GF-D8 (cell line): ENCODE measurements around the gene ANO9.

Source experiments
- DNase-seq: peaks from one replicate; lab custom pipeline; 2025; lab: John Stamatoyannopoulos, UW

Gene ANO9, protein sequence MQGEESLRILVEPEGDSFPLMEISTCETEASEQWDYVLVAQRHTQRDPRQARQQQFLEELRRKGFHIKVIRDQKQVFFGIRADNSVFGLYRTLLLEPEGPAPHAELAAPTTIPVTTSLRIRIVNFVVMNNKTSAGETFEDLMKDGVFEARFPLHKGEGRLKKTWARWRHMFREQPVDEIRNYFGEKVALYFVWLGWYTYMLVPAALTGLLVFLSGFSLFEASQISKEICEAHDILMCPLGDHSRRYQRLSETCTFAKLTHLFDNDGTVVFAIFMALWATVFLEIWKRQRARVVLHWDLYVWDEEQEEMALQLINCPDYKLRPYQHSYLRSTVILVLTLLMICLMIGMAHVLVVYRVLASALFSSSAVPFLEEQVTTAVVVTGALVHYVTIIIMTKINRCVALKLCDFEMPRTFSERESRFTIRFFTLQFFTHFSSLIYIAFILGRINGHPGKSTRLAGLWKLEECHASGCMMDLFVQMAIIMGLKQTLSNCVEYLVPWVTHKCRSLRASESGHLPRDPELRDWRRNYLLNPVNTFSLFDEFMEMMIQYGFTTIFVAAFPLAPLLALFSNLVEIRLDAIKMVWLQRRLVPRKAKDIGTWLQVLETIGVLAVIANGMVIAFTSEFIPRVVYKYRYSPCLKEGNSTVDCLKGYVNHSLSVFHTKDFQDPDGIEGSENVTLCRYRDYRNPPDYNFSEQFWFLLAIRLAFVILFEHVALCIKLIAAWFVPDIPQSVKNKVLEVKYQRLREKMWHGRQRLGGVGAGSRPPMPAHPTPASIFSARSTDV

DNA sequence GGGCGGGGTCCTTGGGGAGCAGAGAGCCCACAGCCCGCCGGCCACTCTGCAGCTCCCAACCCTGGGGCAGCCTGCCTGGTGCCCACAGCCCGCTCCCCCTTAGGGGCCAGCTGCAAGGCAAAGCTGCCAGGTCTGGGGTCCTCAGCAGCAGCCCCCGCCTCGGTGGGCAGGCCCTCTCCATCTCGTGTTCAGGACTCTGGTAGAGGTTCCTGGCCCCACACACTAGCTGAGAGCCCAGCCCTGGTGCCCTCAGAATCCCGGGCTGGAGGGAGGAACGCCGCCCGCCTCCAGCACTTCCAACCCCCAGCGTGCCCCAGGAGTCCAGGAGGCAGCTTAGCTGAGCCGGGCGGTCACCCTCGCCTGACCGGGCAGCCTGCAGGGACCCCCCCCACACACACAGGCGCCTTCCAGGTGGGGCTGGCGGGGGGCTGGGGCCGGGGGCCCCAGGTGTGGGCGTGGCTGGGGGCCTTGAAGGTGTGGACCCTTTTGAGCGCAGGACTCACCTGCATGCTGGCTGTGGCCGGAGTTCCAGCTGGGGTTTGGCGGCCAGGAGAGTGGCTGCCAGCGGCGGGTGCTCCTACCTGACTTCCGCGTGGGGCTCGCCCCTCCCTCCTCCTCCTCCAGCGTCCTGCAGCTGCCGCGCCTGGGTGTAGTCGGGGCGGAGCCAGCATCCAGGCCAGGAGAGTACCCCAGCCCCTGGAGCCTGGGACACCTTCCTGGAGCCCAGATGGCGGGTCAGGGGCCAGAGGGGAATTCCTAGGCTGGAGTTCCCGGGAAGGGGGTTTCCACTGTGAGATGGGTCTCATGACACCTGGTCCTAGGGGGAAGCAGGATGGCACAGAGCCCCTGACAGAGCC lies at the start of gene ANO9:
ANO9 (minus strand) TSS at position 594 of the 857 bp plus-strand sequence; CDS start at position 509, 85 bp downstream.
- DNase-seq = no peak

GRCh38 chr11:491358-491757 lies 49.5 kb upstream of the ANO9 start:
- DNase-seq = no peak

DNA sequence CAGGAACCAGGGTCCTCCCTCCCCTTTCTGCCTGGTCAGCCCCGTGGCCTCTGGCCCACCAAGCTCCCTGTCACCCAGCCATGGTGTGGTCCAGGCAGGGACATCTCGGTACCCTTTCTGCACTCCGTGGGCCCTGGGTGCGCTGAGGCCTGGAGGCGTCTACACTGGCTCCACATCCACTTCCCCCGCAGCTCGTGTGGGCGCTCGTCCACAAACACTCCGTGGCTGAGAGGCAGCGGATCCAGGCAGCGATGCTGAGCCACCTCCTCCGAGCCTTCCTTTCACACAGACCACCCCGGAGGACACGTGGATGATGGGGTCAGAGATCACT lies 49.1 kb upstream of the ANO9 start:
- no peak for DNase-seq

GRCh38 chr11:490186-490929 lies 48.5 kb upstream of the ANO9 start:
- no peak for DNase-seq

DNA sequence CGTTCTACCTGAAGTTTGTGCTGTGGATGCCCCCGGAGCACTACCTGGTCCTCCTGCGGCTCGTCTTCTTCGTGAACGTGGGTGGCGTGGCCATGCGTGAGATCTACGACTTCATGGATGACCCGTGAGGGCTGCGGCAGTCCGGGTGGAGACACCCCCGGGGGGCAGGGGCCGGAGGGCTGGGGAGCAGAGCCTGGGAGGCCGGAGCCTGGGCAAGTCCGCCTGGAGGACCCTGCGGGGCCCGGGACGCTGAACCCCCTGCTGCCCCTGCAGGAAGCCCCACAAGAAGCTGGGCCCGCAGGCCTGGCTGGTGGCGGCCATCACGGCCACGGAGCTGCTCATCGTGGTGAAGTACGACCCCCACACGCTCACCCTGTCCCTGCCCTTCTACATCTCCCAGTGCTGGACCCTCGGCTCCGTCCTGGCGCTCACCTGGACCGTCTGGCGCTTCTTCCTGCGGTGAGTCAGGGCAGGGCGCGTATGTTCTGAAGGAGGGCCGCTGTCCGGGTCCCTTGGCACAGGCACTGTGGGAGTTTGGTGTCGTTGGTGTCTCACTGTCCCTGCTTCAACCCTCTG lies 47.9 kb upstream of the ANO9 start:
- no peak for DNase-seq

DNA sequence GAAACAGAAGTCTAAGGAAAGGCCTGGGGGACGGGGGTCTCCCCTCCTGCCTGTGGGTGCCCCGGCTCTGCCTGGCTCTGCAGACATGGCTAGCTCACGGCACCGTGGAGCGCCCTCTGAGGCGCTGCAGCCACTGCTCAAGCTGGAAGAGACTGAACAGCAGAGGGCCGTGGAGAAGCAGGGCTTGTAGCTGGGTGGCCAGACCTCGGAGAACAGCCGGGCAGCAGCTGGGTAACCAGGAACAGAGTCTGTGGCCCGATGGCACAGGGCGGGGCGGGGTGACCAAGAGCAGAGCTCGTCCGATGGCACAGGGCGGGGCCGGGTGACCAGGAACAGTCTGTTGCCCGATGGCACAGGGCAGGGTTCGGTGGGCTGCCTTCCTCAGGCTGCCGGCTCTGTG lies 47.2 kb upstream of the ANO9 start:
- DNase-seq = no peak

DNA sequence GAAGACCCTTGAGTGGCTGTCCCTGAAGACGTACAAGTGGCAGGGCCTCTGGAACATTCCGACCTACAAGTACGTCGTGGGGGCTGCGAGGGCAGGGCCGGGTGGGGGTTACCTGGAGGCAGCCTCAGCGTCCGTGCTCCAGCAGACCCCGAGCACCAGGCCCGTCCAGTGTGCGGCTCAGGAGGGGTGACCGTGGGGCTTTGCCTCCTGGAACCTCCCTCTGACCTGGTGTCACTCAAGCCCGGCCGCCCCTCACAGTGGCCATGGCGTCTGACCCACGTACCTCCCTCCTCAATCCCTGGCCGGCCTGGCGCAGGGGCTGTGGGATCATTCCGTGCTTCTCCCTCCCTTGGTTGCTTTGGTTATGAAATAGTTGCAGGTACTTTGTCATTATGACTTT lies 46.8 kb upstream of the ANO9 start:
- DNase-seq = no peak

DNA sequence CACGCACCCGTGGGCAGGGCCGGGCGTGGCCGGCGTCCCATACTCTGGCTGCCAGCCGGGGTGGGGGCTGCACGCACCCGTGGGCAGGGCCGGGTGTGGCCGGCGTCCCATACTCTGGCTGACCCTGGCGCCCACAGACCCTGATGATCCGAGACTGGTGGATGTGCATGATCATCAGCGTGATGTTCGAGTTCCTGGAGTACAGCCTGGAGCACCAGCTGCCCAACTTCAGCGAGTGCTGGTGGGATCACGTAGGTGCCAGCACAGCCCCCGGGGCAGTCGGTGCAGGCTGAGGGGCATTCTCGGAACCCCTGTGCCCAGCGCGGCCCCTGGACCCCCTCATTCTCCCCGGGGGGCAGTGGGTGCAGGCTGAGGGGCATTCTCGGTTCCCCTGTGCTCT lies 46.3 kb upstream of the ANO9 start:
- DNase-seq = no peak

GRCh38 chr11:487571-488021 lies 45.8 kb upstream of the ANO9 start:
- DNase-seq = no peak

GRCh38 chr11:486189-486588 lies 44.4 kb upstream of the ANO9 start:
- no peak for DNase-seq

GRCh38 chr11:484616-485015 lies 42.8 kb upstream of the ANO9 start:
- DNase-seq = no peak

- DNase-seq = no peak
These were observed 37.5 kb upstream of the ANO9 start for GRCh38 chr11:479311-479710.

DNA sequence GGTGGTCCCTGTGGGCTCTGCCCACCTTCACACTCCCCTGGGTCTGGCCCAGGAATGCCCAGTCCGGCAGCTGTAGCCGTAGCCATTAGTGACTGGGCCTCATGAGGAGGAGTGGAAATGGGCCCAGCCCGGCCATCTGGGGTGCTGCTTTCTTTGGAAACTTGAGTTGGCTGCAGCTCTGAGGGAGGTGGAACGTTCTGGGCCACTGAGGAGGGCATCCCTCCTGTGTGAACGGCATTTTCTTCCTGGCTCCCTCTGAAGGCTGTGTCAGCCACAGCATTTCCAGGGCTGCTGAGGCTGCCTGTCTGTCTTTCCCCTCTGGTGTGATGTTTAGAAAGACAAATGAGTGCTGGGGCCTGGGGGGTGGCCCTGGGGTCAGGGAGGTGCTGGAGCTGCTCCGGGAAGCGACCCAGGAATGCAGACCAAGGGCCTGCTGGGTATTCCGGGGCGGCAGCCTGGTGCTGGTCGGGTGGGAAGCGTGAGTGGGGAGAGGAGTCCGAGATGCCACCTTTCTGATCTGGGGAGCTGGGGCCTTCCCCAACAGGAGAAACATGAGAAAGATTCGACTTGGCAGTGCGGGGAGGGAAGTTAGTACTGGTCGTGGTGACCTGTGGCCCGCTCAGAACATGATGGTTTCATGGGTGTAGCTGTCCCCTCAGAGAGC lies 35.4 kb upstream of the ANO9 start:
- DNase-seq = no peak

DNA sequence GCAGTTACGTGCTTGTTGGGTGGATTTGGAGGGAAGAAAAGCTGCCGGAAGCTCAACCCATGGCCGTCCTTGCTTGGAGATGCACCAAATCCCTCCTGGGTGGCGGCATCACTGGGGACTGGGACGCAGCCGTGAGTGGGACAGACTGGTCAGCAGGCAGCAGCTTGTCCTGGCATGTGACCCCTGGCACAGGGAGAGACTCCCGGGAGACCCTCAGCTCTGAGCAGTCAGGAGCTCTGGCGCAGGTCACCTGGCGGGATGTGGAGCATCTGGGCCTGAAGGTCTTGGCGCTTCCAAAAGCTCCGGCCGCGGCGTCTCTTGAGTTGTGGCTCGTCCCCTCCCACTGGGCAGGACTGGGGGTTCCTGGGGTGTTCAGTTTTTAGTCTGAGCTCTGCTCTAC lies 34.6 kb upstream of the ANO9 start:
- no peak for DNase-seq

DNA sequence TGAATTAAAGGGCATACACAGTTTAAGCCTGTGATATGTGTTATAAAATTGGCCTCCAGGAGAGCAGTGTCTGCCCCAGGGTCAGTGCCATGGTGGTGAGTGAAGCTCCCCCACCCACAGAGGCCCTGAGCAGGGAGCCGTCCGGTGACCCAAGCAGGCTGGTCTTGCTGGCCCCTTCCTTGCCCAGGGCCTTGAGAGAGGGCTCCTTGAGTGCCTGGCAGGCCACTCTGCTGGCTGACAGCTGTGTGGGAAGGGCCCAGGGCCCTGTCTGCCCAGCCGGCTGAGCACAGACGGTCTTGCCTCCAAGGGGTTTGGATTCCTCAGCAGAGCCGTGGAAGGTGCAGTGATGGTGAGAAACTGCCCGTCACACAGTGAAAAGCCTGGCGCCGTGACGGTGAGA lies 34.1 kb upstream of the ANO9 start:
- no peak for DNase-seq

DNA sequence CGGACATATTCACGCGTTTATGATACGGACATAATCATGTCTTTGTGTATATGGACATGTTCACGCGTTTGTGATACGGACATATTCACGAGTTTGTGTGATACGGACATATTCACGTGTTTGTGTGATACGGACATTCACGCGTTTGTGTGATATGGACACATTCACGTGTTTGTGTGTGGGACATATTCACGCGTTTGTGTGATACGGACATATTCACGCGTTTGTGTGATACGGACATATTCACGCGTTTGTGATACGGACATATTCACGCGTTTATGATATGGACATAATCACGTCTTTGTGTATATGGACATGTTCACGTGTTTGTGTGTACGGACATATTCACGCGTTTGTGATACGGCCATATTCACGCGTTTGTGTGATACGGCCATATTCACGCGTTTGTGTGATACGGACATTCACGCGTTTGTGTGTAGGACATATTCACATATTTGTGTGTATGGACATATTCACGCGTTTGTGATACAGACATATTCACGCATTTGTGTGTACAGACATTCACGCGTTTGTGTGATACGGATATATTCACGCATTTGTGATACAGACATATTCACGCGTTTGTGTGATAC lies 33.2 kb upstream of the ANO9 start:
- DNase-seq = no peak

DNA sequence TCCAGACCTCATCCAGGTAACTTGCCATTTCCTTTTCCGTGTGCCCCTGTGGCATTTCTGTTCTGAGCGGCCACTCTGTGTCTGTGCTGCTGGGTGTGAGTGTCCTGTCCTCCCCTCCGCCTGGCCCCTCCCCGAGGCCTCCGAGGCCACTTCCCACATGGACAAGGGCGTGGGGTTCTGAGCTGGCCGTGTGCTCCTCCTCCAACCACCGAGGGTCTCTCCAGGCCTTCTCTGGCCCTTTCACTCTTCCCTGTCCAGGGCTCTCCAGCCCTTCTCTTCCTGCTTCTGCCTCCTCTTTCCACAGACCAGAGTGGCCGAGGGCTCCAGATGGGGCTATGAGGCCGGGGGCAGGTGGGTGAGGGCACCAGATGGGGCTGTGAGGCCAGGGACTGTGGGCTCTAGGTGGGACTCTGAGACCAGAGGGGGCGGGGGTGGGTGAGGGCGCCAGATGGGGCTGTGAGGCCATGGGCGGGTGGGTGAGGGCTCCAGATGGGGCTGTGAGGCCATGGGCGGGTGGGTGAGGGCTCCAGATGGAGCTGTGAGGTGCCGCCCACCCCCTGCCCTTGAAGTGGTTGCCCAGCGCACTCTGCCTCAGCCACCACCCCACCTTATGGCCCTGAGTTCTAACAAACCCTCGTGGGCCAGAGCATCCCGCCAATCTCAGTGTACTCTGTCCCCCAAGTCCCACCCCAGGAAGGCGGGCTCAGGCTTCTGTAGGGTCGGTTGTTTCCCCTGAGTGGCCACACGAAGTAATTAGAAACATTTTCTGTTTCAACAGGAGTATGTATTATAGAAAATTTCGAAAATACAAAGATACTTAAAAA lies 32.4 kb upstream of the ANO9 start:
- no peak for DNase-seq

DNA sequence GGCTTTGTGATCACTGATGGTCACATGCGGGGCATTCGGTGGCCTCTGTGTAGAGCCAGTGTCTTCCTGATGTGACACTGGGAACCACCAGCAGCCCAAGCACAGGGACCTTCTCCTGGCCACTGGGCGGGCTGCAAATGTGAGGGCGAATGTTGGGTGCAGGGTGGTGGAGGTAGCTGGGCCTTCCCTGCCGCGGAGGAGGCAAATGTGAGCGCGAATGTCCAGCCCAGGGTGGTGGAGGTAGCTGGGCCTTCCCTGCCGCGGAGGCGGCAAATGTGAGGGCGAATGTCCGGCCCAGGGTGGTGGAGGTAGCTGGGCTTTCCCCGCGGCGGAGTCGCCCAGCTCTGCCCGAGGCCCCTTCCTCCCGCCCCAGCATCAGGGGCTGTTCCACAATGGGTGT lies 31.6 kb upstream of the ANO9 start:
- no peak for DNase-seq

DNA sequence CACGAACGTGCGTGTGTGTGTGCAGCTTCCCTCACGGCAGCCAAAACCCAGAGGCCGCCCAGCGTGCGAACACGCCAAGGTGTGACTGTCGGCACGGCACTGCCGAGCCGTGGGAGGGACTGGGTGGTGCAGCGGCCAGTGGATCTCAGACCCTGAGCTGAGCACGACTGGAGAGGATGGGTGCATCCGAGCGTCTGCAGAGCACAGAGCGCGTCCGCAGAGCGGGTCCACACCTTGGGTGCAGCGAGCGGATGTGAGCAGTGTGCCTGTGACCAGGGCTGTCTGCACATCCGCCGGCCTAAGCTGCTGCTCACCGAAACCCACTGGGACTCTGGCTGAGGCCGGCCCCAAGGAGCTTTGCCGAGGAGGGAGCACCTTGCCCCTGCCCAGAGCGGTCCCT lies 31.0 kb upstream of the ANO9 start:
- DNase-seq = no peak

- DNase-seq = no peak
These were observed 30.5 kb upstream of the ANO9 start for GRCh38 chr11:472272-472671.
